HEK293 (cell line): ENCODE measurements around the gene CPD.
A peak's percentile ranks its signal among the peaks of the same experiment; 100 is the strongest.

Source experiments
- BCL11B ChIP-seq: fragments of 450-650 bp; formaldehyde crosslinking; IDR thresholded peaks from 2 replicates; pipeline ENCODE4 v1.5.1; 2016; ENCODE audit warnings: low read depth, missing biosample characterization, missing genetic modification characterization
- GLI2 ChIP-seq: fragments of 450-650 bp; formaldehyde crosslinking; IDR thresholded peaks from 2 replicates; pipeline ENCODE4; 2017; ENCODE audit warnings: missing biosample characterization, missing genetic modification characterization, low read depth, borderline replicate concordance
- GLIS2 ChIP-seq: fragments of 450-650 bp; formaldehyde crosslinking; IDR thresholded peaks from 2 replicates; pipeline ENCODE4 v1.5.1; 2016; ENCODE audit warnings: missing biosample characterization, missing genetic modification characterization
- HOXD13 ChIP-seq: sonication (generic); formaldehyde crosslinking; IDR thresholded peaks from 2 replicates; pipeline ENCODE4 v1.8.0; 2022; ENCODE audit warnings: missing genetic modification reagents, borderline replicate concordance
- KLF1 ChIP-seq: fragments of 450-650 bp; formaldehyde crosslinking; IDR thresholded peaks from 2 replicates; pipeline ENCODE4 v1.5.1; 2016; ENCODE audit warnings: missing biosample characterization, missing genetic modification characterization
- ZNF121 ChIP-seq: fragments of 450-650 bp; formaldehyde crosslinking; IDR thresholded peaks from 2 replicates; pipeline ENCODE4 v1.5.1; 2016; ENCODE audit warnings: missing biosample characterization, missing genetic modification characterization
- ZNF133 ChIP-seq: fragments of 450-650 bp; formaldehyde crosslinking; IDR thresholded peaks from 2 replicates; pipeline ENCODE4 v1.5.1; 2016; ENCODE audit warnings: missing biosample characterization, missing genetic modification characterization
- ZNF140 ChIP-seq: fragments of 450-650 bp; formaldehyde crosslinking; IDR thresholded peaks from 2 replicates; pipeline ENCODE4 v1.5.1; 2016; ENCODE audit warnings: missing biosample characterization, missing genetic modification characterization
- ZNF146 ChIP-seq: fragments of 450-650 bp; formaldehyde crosslinking; IDR thresholded peaks from 2 replicates; pipeline ENCODE4 v1.5.1; 2016; ENCODE audit warnings: missing biosample characterization, missing genetic modification characterization
- ZNF16 ChIP-seq: fragments of 450-650 bp; formaldehyde crosslinking; IDR thresholded peaks from 2 replicates; pipeline ENCODE4 v1.5.1; 2016; ENCODE audit warnings: low read depth, missing biosample characterization, missing genetic modification characterization
- ZNF18 ChIP-seq: fragments of 450-650 bp; formaldehyde crosslinking; IDR thresholded peaks from 2 replicates; pipeline ENCODE4 v1.5.1; 2016; ENCODE audit warnings: missing biosample characterization, missing genetic modification characterization
- ZNF214 ChIP-seq: fragments of 450-650 bp; formaldehyde crosslinking; IDR thresholded peaks from 2 replicates; pipeline ENCODE4 v1.5.1; 2017; ENCODE audit warnings: missing biosample characterization, mild to moderate bottlenecking, missing genetic modification characterization, borderline replicate concordance
- ZNF221 ChIP-seq: fragments of 450-650 bp; formaldehyde crosslinking; IDR thresholded peaks from 2 replicates; pipeline ENCODE4 v1.5.1; 2017; ENCODE audit warnings: missing biosample characterization, missing genetic modification characterization, borderline replicate concordance
- ZNF302 ChIP-seq: fragments of 450-650 bp; formaldehyde crosslinking; IDR thresholded peaks from 2 replicates; pipeline ENCODE4 v1.5.1; 2016; ENCODE audit warnings: missing biosample characterization, missing genetic modification characterization, low read depth
- ZNF350 ChIP-seq: fragments of 450-650 bp; formaldehyde crosslinking; IDR thresholded peaks from 2 replicates; pipeline ENCODE4 v1.5.0; 2017; ENCODE audit warnings: missing biosample characterization, mild to moderate bottlenecking, missing genetic modification characterization
- ZNF449 ChIP-seq: fragments of 450-650 bp; formaldehyde crosslinking; IDR thresholded peaks from 2 replicates; pipeline ENCODE4 v1.5.1; 2017; ENCODE audit warnings: missing biosample characterization, mild to moderate bottlenecking, missing genetic modification characterization, moderate library complexity
- ZNF473 ChIP-seq: fragments of 450-650 bp; formaldehyde crosslinking; IDR thresholded peaks from 2 replicates; pipeline ENCODE4 v1.5.1; 2017; ENCODE audit warnings: missing biosample characterization, missing genetic modification characterization
- ZNF510 ChIP-seq: fragments of 450-650 bp; formaldehyde crosslinking; IDR thresholded peaks from 2 replicates; pipeline ENCODE4 v1.5.1; 2018; ENCODE audit warnings: mild to moderate bottlenecking, missing genetic modification characterization, missing biosample characterization; ENCODE audit not compliant: insufficient replicate concordance
- ZNF530 ChIP-seq: fragments of 450-650 bp; formaldehyde crosslinking; IDR thresholded peaks from 2 replicates; pipeline ENCODE4 v1.5.1; 2016; ENCODE audit warnings: low read depth, missing biosample characterization, missing genetic modification characterization
- ZNF549 ChIP-seq: fragments of 450-650 bp; IDR thresholded peaks from 2 replicates; pipeline ENCODE4 v1.5.1; 2018; ENCODE audit warnings: missing biosample characterization, missing genetic modification characterization, mild to moderate bottlenecking, inconsistent platforms, moderate library complexity
- ZNF629 ChIP-seq: fragments of 450-650 bp; formaldehyde crosslinking; IDR thresholded peaks from 2 replicates; pipeline ENCODE4 v1.5.1; 2017; ENCODE audit warnings: missing biosample characterization, missing genetic modification characterization
- ZNF701 ChIP-seq: fragments of 450-650 bp; formaldehyde crosslinking; IDR thresholded peaks from 2 replicates; pipeline ENCODE4 v1.5.1; 2016; ENCODE audit warnings: missing biosample characterization, missing genetic modification characterization
- TF ChIP-seq, protein P1 (sequence below): fragments of 450-650 bp; formaldehyde crosslinking; IDR thresholded peaks from 2 replicates; pipeline ENCODE4 v1.5.1; 2016; ENCODE audit warnings: missing biosample characterization, missing genetic modification characterization
- TF ChIP-seq, protein P2 (sequence below): fragments of 450-650 bp; formaldehyde crosslinking; IDR thresholded peaks from 2 replicates; pipeline ENCODE4 v1.5.1; 2016; ENCODE audit warnings: missing biosample characterization, missing genetic modification characterization, low read depth
- TF ChIP-seq, protein P3 (sequence below): fragments of 450-650 bp; formaldehyde crosslinking; IDR thresholded peaks from 2 replicates; pipeline ENCODE4 v1.5.1; 2016; ENCODE audit warnings: missing biosample characterization, missing genetic modification characterization
- TF ChIP-seq, protein P4 (sequence below): fragments of 450-650 bp; formaldehyde crosslinking; IDR thresholded peaks from 2 replicates; pipeline ENCODE4 v1.5.1; 2016; ENCODE audit warnings: missing biosample characterization, missing genetic modification characterization

CPD gene

DNA sequence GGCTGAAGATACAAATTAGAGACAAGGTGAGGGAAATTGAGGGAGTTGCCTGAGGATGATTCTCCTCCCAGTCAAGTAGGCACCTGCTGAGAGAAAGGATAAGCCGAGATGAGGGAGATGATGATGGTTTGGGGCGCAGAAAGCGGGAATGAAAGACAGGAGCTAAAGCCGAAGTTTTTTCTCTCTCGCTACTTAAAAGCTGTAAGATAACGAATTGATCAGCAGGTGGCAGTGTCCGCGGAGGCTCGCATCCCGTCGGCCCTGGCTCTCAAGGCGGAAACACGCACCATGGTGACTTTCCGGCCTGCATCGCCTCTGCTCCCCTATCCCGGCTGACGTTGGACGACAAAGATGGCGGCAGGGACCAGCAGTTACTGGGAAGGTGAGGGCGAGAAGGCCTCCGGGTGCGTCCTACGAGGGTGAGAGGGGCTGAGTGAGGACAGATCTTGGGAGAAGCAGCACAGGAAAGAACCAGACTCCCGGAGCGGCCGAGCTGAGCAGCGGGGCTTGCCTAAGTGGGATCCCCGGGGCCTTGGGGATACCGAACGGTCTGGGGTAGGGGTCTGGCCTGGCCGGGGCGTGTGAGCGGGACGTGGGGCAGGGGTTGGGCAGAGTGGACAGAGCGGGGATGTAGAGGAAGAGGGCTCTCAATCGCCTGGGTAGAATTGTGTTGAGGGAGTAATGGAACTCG lies 98.5 kb downstream of the CPD start, which contains the start of gene GOSR1 (continued):
- TF ChIP-seq ZNF449 (no peak), ZNF701 (tag by site-specific recombination) (no peak), GLIS2 (tag by site-specific recombination) (no peak), ZNF121 (tag by site-specific recombination) (no peak), ZNF473 (tag by site-specific recombination) (no peak), KLF1 (tag by site-specific recombination) (no peak; the same call in 1 of the 2 replicates), ZNF302 (tag by site-specific recombination) (0 out of 2 replicates have a peak, but pooled peaks have one; percentile 8), ZNF214 (tag by site-specific recombination) (no peak), ZNF221 (tag by site-specific recombination) (no peak), ZNF350 (tag by site-specific recombination) (no peak), GLI2 (no peak), BCL11B (no peak), ZNF16 (tag by site-specific recombination) (no peak), HOXD13 (0 out of 2 replicates have a peak, but pooled peaks have one; percentile 34), ZNF133 (no peak), ZNF549 (tag by site-specific recombination) (no peak), ZNF140 (no peak), ZNF530 (no peak), ZNF146 (tag by site-specific recombination) (0 out of 2 replicates have a peak, but pooled peaks have one; percentile 24), ZNF18 (tag by site-specific recombination) (0 out of 2 replicates have a peak, but pooled peaks have one; percentile 35), ZNF510 (tag by site-specific recombination) (no peak), ZNF629 (tag by site-specific recombination) (peak; percentile 95)
- TF ChIP-seq, protein P1, sequence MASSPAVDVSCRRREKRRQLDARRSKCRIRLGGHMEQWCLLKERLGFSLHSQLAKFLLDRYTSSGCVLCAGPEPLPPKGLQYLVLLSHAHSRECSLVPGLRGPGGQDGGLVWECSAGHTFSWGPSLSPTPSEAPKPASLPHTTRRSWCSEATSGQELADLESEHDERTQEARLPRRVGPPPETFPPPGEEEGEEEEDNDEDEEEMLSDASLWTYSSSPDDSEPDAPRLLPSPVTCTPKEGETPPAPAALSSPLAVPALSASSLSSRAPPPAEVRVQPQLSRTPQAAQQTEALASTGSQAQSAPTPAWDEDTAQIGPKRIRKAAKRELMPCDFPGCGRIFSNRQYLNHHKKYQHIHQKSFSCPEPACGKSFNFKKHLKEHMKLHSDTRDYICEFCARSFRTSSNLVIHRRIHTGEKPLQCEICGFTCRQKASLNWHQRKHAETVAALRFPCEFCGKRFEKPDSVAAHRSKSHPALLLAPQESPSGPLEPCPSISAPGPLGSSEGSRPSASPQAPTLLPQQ (tag by site-specific recombination), result peak; percentile 68; the same call in 1 of the 2 replicates
- TF ChIP-seq, protein P2, sequence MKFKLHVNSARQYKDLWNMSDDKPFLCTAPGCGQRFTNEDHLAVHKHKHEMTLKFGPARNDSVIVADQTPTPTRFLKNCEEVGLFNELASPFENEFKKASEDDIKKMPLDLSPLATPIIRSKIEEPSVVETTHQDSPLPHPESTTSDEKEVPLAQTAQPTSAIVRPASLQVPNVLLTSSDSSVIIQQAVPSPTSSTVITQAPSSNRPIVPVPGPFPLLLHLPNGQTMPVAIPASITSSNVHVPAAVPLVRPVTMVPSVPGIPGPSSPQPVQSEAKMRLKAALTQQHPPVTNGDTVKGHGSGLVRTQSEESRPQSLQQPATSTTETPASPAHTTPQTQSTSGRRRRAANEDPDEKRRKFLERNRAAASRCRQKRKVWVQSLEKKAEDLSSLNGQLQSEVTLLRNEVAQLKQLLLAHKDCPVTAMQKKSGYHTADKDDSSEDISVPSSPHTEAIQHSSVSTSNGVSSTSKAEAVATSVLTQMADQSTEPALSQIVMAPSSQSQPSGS (tag by site-specific recombination), result peak; percentile 19; the same call in 1 of the 2 replicates
- TF ChIP-seq, protein P3, sequence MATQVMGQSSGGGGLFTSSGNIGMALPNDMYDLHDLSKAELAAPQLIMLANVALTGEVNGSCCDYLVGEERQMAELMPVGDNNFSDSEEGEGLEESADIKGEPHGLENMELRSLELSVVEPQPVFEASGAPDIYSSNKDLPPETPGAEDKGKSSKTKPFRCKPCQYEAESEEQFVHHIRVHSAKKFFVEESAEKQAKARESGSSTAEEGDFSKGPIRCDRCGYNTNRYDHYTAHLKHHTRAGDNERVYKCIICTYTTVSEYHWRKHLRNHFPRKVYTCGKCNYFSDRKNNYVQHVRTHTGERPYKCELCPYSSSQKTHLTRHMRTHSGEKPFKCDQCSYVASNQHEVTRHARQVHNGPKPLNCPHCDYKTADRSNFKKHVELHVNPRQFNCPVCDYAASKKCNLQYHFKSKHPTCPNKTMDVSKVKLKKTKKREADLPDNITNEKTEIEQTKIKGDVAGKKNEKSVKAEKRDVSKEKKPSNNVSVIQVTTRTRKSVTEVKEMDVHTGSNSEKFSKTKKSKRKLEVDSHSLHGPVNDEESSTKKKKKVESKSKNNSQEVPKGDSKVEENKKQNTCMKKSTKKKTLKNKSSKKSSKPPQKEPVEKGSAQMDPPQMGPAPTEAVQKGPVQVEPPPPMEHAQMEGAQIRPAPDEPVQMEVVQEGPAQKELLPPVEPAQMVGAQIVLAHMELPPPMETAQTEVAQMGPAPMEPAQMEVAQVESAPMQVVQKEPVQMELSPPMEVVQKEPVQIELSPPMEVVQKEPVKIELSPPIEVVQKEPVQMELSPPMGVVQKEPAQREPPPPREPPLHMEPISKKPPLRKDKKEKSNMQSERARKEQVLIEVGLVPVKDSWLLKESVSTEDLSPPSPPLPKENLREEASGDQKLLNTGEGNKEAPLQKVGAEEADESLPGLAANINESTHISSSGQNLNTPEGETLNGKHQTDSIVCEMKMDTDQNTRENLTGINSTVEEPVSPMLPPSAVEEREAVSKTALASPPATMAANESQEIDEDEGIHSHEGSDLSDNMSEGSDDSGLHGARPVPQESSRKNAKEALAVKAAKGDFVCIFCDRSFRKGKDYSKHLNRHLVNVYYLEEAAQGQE (tag by site-specific recombination), result peak; percentile 62; the same call in 1 of the 2 replicates
- TF ChIP-seq, protein P4, sequence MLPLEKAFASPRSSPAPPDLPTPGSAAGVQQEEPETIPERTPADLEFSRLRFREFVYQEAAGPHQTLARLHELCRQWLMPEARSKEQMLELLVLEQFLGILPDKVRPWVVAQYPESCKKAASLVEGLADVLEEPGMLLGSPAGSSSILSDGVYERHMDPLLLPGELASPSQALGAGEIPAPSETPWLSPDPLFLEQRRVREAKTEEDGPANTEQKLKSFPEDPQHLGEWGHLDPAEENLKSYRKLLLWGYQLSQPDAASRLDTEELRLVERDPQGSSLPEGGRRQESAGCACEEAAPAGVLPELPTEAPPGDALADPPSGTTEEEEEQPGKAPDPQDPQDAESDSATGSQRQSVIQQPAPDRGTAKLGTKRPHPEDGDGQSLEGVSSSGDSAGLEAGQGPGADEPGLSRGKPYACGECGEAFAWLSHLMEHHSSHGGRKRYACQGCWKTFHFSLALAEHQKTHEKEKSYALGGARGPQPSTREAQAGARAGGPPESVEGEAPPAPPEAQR (tag by site-specific recombination), result no peak
